ENCODE results near the gene COL23A1.

- TF ChIP-seq, protein P1, sequence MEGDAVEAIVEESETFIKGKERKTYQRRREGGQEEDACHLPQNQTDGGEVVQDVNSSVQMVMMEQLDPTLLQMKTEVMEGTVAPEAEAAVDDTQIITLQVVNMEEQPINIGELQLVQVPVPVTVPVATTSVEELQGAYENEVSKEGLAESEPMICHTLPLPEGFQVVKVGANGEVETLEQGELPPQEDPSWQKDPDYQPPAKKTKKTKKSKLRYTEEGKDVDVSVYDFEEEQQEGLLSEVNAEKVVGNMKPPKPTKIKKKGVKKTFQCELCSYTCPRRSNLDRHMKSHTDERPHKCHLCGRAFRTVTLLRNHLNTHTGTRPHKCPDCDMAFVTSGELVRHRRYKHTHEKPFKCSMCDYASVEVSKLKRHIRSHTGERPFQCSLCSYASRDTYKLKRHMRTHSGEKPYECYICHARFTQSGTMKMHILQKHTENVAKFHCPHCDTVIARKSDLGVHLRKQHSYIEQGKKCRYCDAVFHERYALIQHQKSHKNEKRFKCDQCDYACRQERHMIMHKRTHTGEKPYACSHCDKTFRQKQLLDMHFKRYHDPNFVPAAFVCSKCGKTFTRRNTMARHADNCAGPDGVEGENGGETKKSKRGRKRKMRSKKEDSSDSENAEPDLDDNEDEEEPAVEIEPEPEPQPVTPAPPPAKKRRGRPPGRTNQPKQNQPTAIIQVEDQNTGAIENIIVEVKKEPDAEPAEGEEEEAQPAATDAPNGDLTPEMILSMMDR (IDR thresholded peaks at IDR 0.05): no peak
- TF ChIP-seq POLR2A (IDR thresholded peaks at IDR 0.05; ENCODE audit: low read depth): no peak
- TF ChIP-seq POLR2AphosphoS5 (IDR thresholded peaks at IDR 0.05): no peak
Measured at GRCh38 chr5:178515776-178516503, 74.3 kb downstream of the COL23A1 start.
